Adipose tissue (tissue), 3 donors: ENCODE data around the gene SLC17A3. TPM values are rescaled to one million over a fixed set of nuclear protein-coding genes. Genes with fewer than 3 reads are reported as not detected.

Experiments used
- H3K27ac ChIP-seq: one replicate; pipeline ENCODE4 v1.5.1; 2013; ENCODE audit warnings: low read depth, low read length
- WGBS, 3 donors: extraction: QIAGEN DNeasy Blood & Tissue Kit; methylation state at CpG; one replicate each; pipeline ENCODE4 v1.1.7; 2013; 5-methylcytosine and 5-hydroxymethylcytosine counted together
- polyA plus RNA-seq, 3 donors: library from polyadenylated mRNA; stranded (reverse); fragments of 200-250 nt; gene quantifications; one replicate each; pipeline ENCODE4 v1.2.3, GENCODE V29; 2013
- donor health status: healthy with polysubstance abuse.
- donor health status: Bipolar disorder and iron deficiency.
- donor health status: healthy.

SLC17A3 gene
- polyA plus RNA-seq, 3 donors = not detected

GRCh38 chr6:25895771-25896170 lies 21.7 kb upstream of the SLC17A3 start:
- no peak overlapping the region for H3K27ac ChIP-seq
- WGBS, 3 donors = 85 to 89% (median 88%) methylated on average over 1 of the region's 1 CpG

GRCh38 chr6:25893778-25894177 lies 19.7 kb upstream of the SLC17A3 start:
- no peak overlapping the region for H3K27ac ChIP-seq
- 87 to 89% (median 88%) methylated on average over 6 of the region's 6 CpGs for WGBS, 3 donors

GRCh38 chr6:25892877-25893276 lies 18.8 kb upstream of the SLC17A3 start:
- H3K27ac ChIP-seq = no peak overlapping the region

DNA sequence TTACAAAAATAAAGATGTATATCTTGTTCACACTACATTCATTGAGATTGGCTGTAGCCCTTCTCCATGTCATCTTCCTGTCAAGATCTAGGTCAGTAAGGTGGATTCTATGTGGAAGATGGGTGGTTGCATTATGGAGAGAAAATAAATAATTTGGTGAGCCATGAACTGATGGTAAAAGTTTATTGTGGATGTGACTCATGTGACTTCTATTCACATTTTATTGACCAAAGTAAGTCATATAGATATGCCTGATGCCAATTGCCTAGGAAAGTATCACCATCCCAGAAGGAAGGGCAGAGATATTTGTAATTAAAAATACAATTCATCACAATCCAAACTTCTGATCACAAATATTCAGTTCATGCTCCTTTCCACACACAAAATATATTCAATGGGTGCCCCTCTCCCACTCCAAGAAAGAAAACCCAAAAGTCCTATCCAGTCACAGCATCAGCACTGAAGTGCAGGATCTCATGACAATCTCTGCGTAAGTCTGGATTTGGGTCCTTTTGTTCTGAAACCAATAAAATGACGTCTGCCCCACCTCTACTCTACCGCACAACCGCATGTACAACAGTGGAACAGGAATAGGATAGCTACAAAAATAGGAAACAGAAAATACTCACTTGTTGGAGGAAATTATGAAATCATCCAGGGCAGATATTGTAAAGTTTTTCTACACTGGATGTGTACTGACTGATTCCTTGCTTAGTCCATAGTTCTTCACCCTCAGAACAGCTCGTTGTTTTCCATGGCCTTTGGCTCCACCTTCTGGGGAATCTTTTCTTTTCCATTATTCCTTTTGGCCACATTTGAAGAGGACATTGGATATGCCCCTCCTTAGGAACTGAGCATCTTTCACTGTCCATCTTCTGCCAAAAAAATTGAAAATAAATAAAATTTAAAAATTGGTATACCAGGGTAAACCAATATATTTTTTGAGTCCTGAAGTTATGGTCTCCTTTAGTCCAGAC lies 16.1 kb upstream of the SLC17A3 start:
- 52 to 66% (median 55%) methylated on average over 5 of the region's 5 CpGs for WGBS, 3 donors
- H3K27ac ChIP-seq = no peak overlapping the region

DNA sequence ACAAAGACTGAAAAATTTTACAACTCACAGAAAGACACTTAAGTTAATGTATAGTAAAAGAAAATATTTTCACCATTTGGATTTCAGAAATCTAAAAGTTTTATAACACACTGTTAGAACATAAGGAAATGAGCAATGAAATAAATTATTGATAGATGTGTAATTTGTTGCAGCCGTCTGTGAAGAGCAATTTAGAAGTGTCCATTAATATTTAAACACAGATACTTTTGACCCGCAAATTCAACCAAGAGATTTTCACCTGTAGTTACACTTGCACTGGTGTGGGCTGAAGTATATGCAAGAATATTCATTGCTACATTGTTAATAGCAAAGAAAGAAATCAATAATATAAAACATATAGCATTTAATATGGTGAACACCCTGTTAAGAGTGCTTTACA lies 14.6 kb upstream of the SLC17A3 start:
- no peak overlapping the region for H3K27ac ChIP-seq
- WGBS, 3 donors = 64 to 83% (median 78%) methylated on average over 2 of the region's 2 CpGs

GRCh38 chr6:25886066-25886465 lies 12.0 kb upstream of the SLC17A3 start:
- no peak overlapping the region for H3K27ac ChIP-seq
- whole genome bisulfite sequencing, 3 donors = 90 to 94% (median 92%) methylated on average over 2 of the region's 2 CpGs

- WGBS, 3 donors = 39 to 61% (median 54%) methylated on average over 2 of the region's 2 CpGs
- H3K27ac ChIP-seq = no peak overlapping the region
Measured at GRCh38 chr6:25883991-25884390, 9.9 kb upstream of the SLC17A3 start.

GRCh38 chr6:25883536-25883935 lies 9.5 kb upstream of the SLC17A3 start:
- 80 to 91% (median 86%) methylated on average over 1 of the region's 1 CpG for WGBS, 3 donors
- no peak overlapping the region for H3K27ac ChIP-seq

- H3K27ac ChIP-seq = no peak overlapping the region
- 34 to 70% (median 65%) methylated on average over 24 to 28 of the region's 28 CpGs for WGBS, 3 donors
Measured at GRCh38 chr6:25882051-25882496, 8.0 kb upstream of the SLC17A3 start.

DNA sequence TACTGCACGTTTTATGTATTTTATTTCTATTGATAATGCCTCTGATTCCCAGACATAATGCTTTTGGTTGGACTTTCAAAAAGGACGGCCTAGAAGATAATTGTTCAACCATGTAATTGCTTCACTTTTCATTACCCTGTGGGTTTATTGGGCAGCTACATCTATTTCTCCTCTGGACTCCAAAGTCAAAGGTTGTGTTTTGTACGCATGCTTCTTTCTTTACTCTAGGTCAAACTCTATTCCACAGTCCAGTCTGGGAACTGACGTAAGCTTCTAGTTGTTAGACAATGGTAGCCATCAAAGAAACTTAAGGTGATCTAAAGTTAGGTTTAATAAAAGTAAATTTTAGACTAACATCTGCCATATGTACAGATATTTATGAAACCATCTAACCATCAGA lies 6.6 kb upstream of the SLC17A3 start:
- 87 to 90% (median 87%) methylated on average over 4 of the region's 4 CpGs for WGBS, 3 donors
- H3K27ac ChIP-seq = no peak overlapping the region

DNA sequence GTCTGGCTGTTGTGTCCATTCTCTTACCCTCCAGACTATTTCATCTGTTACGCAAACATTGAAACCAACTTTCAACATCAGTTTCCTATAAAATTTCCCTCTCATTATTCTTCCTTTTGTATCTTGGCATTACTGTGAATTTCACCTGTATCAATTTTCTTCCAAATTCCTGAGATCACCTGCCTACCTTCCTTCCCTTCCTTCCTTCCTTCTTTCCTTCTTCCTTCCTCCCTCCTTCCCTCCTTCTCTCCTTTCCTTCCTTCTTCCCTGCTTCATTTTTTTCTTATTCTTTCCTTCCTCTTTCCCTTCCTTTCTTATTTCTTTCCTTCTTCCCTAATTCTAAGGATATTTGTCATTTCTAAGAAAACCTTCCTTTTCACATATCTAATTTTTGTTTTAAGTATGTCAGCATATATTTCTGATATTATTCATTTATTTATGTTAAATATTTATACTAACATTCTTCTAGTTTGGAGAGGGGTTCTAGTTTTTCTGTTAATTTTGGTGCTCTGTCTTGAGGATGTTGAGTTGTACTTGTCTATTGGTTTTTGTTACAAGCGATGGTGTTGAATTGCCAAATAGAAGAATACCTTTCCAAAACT lies 4.8 kb upstream of the SLC17A3 start:
- H3K27ac ChIP-seq = no peak overlapping the region
- WGBS, 3 donors = 82 to 96% (median 86%) methylated on average over 2 of the region's 2 CpGs

DNA sequence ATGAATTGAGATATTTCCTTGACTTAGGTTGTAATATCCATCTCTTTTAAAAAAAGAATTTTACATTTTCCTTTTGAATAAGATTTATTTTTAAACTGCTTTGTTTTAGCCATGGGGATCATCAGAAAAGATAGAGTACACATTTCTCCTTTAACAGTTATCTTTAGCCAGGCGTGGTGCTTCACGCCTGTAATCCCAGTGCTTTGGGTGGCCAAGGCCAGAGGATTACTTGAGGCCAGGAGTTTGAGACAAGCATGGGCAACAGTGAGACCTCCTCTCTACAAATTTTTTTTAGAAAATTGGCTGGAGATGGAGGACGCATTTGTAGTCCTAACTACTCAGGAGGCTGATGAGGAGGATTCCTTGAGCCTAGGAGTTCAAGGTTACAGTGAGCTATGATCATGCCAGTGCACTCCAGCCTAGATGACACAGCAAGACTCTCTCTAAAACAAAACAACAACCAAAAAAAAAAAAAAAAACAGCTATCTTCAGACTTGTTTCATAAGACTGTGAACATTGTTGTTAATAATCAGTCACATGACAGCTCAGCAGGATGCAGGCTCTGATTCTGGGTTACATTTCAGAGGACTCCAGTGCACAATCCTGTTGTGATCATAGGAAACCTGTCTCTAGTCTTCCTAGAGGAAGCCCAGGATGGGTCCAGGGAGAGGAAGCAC lies 2.0 kb upstream of the SLC17A3 start:
- WGBS, 3 donors = 86 to 91% (median 90%) methylated on average over 3 of the region's 3 CpGs
- no peak overlapping the region for H3K27ac ChIP-seq

- no peak overlapping the region for H3K27ac ChIP-seq
- 54 to 71% (median 67%) methylated on average over 3 of the region's 3 CpGs for WGBS, 3 donors
Measured at GRCh38 chr6:25875563-25875905, 1.5 kb upstream of the SLC17A3 start.

DNA sequence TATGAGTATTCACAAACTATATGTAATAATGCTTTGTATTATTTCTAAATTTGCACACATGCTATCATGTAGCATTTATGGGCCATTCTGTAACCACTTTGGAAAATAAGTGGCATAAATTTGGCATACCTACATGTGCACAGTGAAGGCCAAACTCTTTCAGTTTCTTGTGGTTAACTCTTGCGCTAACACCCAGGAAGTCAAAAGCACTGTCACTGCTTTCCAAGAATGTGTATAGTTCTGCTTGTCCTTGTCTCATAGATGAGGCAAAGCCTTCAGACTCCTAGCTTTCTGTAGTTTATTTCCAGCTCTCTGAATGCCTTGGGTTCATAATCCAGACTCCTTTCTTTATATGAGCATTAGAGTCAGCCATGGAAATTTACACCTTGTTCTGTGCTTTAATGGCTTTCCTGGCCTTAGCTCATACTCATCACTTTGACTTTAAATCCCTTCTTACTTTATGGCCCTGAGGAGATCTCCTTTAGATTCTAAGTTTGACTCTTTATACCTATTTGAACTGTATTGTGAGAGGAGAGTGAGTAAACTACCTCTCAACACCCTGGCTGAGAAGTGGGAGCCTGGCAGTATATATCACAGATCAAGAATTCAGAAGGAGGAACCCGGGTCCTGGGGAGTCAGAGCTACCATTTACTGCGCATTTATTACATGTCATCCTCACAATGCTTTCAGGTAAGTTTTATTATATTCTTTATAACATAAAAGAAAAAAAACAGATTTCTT lies 949 bp upstream of the SLC17A3 start:
- H3K27ac ChIP-seq = no peak overlapping the region
- WGBS, 3 donors = 77 to 91% (median 80%) methylated on average over 3 of the region's 3 CpGs

DNA sequence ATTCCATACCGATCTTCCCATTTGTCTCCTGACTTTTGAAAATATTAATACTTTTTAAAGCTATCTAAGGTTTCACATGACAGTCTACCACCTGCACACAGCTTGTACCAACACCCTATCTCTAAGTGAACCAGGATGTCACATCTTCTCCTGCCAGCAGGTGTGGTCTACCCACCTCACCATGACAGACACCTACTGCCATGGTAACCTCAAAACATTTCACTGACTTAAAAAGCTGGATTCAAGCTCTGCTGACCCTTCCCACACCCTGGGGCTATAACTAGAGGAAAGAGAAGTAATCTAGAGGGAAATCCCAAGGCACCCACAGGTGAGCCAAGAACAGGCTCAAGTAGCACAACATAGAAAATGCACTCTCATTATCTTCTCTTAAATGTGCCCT lies 1.2 kb downstream of the SLC17A3 start:
- 96 to 100% (median 100%) methylated on average over 1 of the region's 1 CpG for WGBS, 3 donors
- no peak overlapping the region for H3K27ac ChIP-seq

- no peak overlapping the region for H3K27ac ChIP-seq
- WGBS, 3 donors = 40 to 87% (median 80%) methylated on average over 1 of the region's 1 CpG
Measured at GRCh38 chr6:25869840-25870239, 4.2 kb downstream of the SLC17A3 start.

DNA sequence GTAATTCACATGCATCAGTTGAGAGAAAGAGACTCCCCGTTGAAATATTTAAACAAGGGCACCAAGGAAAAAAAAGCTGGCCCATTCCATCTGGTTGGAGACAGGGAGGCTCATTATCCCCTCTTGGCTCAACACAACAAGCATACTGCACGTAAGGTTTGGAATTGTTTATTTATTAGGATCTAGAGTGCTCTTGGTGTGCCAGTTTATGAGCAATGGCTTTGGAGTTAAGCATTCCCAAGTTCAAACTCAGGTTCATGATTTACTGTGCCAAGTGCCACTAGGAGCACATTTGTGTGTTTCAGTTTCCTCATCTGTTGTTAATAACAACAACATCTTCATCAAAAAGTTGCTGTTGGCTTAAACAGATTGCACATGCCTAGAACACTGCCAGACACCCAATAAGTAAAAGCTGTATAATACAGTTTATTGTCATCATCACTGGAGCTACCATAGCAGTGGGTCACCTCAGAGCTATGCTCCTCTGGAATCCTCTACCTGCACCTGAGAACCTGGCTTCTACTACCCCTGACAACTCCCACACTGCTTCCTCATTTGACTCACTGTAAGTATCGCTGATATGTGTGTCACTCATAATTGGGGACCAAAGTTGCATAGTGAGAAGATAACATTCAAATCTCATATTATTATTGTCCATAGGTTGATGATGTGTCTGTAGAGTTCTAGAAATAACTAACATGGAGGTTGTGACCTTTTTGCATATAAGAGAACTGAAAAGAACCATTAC lies 5.4 kb downstream of the SLC17A3 start:
- WGBS, 3 donors = 75 to 82% (median 79%) methylated on average over 3 of the region's 3 CpGs
- no peak overlapping the region for H3K27ac ChIP-seq

DNA sequence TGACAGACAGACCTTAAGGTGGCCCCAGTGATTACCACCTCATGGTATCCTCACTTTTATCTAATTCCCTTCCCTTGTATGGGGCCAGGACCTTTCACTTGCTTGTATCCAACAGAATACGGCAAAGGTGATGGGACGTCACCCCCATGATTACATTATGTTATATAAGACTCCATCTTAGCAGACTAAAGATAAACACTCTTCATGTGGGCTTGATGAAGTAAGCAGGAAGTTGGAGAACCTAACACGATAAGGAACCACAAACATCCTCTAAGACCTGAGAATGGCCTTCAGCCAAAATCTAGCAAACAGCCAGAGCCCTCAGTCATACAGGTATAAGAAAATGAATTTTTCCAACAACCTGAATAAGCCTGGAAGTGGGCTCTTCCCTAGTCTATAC lies 8.0 kb downstream of the SLC17A3 start:
- WGBS, 3 donors = 39 to 83% (median 51%) methylated on average over 3 of the region's 3 CpGs
- no peak overlapping the region for H3K27ac ChIP-seq
